ENCODE results near the gene TOP3B.

GRCh38 chr22:22018825-22019658, 36.5 kb upstream of the TOP3B start:
- no peak for TF ChIP-seq CTCF (IDR thresholded peaks at IDR 0.05; ENCODE audit: low read length)
- TF ChIP-seq EZH2 (optimal IDR thresholded peaks at IDR 0.05; ENCODE audit: low read depth, low read length) = no peak
- TF ChIP-seq EZH2phosphoT487 (IDR thresholded peaks at IDR 0.05; ENCODE audit: low read length) = no peak
